Measurements from ENCODE around the gene PCYT1B. TPM values are rescaled to one million over a fixed set of nuclear protein-coding genes. Genes with fewer than 3 reads are reported as not detected.

PCYT1B gene
- polyA plus RNA-seq, 3 donors, result 0.15 TPM; not detected in 2

GRCh38 chrX:24594501-24594900, 52.6 kb downstream of the PCYT1B start:
- H2AFZ ChIP-seq (ENCODE audit: insufficient read depth, low read depth, low read length, poor library complexity, severe bottlenecking), result no peak overlapping the region
- Mint-ChIP-seq H3K4me3 (no peak overlapping the region), H3K9me3 (peaks cover 0 to 6% (median 0%) of the 10 kb centered on the region in 7 donors), H3K27me3 (ENCODE audit: low read depth in 3 of 3) (peaks cover 0 to 8% (median 0%) of the 10 kb centered on the region in 3 donors), H3K27ac (no peak overlapping the region), H3K36me3 (no peaks in the 10 kb centered on the region), H3K4me1 (no peaks in the 10 kb centered on the region)
- no peak overlapping the region for H3K4me2 ChIP-seq (replicated peaks; ENCODE audit: extremely low read depth, low read length, poor library complexity, severe bottlenecking)
- no peaks in the 10 kb centered on the region for H3K36me3 ChIP-seq (replicated peaks in 1 of 2; ENCODE audit: control insufficient read depth in 1 of 2, insufficient read depth in 2 of 2, low read length in 2 of 2)
- intact Hi-C loops (cut with micrococcal nuclease), result no loop called here
- H3K9ac ChIP-seq (ENCODE audit: insufficient read depth, low read length, poor library complexity, severe bottlenecking), result no peak overlapping the region
- DNase-seq, result no peak
- TF ChIP-seq CTCF (IDR thresholded peaks at IDR 0.05), result no peak
- H3K27ac ChIP-seq (ENCODE audit: low read depth in 1 of 2, low read length in 2 of 2), result no peak overlapping the region
- H3K4me1 ChIP-seq (ENCODE audit: control insufficient read depth in 1 of 2, insufficient read depth in 2 of 2, low read length in 2 of 2), result no peaks in the 10 kb centered on the region
- H3K4me3 ChIP-seq (replicated peaks in 1 of 3; ENCODE audit: low read depth in 2 of 3, low read length in 3 of 3), result no peak overlapping the region
- 100% methylated on average over 1 of the region's 4 CpGs for WGBS (ENCODE audit: insufficient coverage)
- no peaks in the 10 kb centered on the region for H3K27me3 ChIP-seq (ENCODE audit: control insufficient read depth in 2 of 2, insufficient read depth in 2 of 2, low read length in 2 of 2)
- no peaks in the 10 kb centered on the region for H3K9me3 ChIP-seq (replicated peaks in 1 of 2; ENCODE audit: control insufficient read depth in 1 of 2, insufficient read depth in 1 of 2, low read length in 2 of 2)
- H4K20me1 ChIP-seq (ENCODE audit: insufficient read depth, low read length), result no peaks in the 10 kb centered on the region
- no peaks in the 10 kb centered on the region for H3K79me2 ChIP-seq (ENCODE audit: insufficient read depth, low read length)

GRCh38 chrX:24590111-24590510, 57.0 kb downstream of the PCYT1B start:
- no peak overlapping the region for H3K27ac ChIP-seq (ENCODE audit: low read depth in 1 of 2, low read length in 2 of 2)
- H3K9me3 ChIP-seq (replicated peaks in 1 of 2; ENCODE audit: control insufficient read depth in 1 of 2, insufficient read depth in 1 of 2, low read length in 2 of 2), result no peaks in the 10 kb centered on the region
- no peaks in the 10 kb centered on the region for H3K27me3 ChIP-seq (ENCODE audit: control insufficient read depth in 2 of 2, insufficient read depth in 2 of 2, low read length in 2 of 2)
- H3K9ac ChIP-seq (ENCODE audit: insufficient read depth, low read length, poor library complexity, severe bottlenecking), result no peak overlapping the region
- no peaks in the 10 kb centered on the region for H4K20me1 ChIP-seq (ENCODE audit: insufficient read depth, low read length)
- Mint-ChIP-seq H3K27me3 (ENCODE audit: low read depth in 3 of 3) (peaks cover 0 to 7% (median 0%) of the 10 kb centered on the region in 3 donors), H3K27ac (no peak overlapping the region), H3K9me3 (peaks cover 0 to 1% (median 0%) of the 10 kb centered on the region in 7 donors), H3K4me3 (no peak overlapping the region), H3K4me1 (no peaks in the 10 kb centered on the region), H3K36me3 (no peaks in the 10 kb centered on the region)
- WGBS (ENCODE audit: insufficient coverage), result no CpG with 5 or more reads among the region's 5 CpGs
- no peaks in the 10 kb centered on the region for H3K79me2 ChIP-seq (ENCODE audit: insufficient read depth, low read length)
- no peaks in the 10 kb centered on the region for H3K36me3 ChIP-seq (replicated peaks in 1 of 2; ENCODE audit: control insufficient read depth in 1 of 2, insufficient read depth in 2 of 2, low read length in 2 of 2)
- TF ChIP-seq CTCF (IDR thresholded peaks at IDR 0.05), result no peak
- no peak overlapping the region for H2AFZ ChIP-seq (ENCODE audit: insufficient read depth, low read depth, low read length, poor library complexity, severe bottlenecking)
- no peaks in the 10 kb centered on the region for H3K4me1 ChIP-seq (ENCODE audit: control insufficient read depth in 1 of 2, insufficient read depth in 2 of 2, low read length in 2 of 2)
- DNase-seq, result no peak
- intact Hi-C loops (cut with micrococcal nuclease), result no loop called here
- H3K4me3 ChIP-seq (replicated peaks in 1 of 3; ENCODE audit: low read depth in 2 of 3, low read length in 3 of 3), result no peak overlapping the region
- H3K4me2 ChIP-seq (replicated peaks; ENCODE audit: extremely low read depth, low read length, poor library complexity, severe bottlenecking), result no peak overlapping the region

Data from CD14-positive monocyte (primary cell).